GM21367 (cell line): Measurements from ENCODE around the gene IL21R.
"Not testable (repeated sequence)": the region's sequence is repeated elsewhere in the genome, so short reads cannot be mapped to it uniquely, and the experiment has no call there.

Experiments
- ATAC-seq: cut with Tn5 transposase; IDR thresholded peaks from one replicate; pipeline ENCODE4 v1.9.1; 2021; ENCODE audit not compliant: unreplicated experiment

The IL21R gene

DNA sequence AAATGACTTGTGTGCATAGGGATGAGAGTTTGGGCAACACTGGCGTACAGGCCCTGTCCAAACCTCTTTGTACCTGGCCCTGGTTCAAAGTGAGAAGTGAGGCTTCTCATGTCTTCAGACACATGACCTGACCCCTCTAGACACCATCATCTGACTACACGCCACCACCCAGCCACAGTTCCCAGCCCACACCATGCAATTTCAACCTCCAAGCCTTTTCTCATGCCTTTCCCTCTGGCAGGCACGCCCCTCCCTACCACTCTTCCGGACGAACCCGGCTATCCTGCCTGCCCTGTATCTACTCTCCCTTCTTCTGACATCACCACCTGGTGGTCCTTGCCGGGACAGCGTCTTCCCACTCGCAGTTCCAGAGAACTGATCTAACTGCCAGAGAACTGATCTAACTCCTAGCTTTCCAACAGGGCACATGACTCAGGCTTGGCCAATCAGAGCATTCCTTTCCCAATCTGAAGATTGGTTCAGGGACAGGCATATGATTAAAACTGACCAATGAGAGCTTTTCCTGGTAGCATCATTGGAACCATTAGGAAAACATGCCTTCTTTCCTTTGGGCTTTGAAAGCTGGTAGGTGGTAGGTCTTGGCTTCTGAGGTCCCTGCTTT is 27.1 kb upstream of the IL21R start:
- peak; percentile 45 for ATAC-seq

DNA sequence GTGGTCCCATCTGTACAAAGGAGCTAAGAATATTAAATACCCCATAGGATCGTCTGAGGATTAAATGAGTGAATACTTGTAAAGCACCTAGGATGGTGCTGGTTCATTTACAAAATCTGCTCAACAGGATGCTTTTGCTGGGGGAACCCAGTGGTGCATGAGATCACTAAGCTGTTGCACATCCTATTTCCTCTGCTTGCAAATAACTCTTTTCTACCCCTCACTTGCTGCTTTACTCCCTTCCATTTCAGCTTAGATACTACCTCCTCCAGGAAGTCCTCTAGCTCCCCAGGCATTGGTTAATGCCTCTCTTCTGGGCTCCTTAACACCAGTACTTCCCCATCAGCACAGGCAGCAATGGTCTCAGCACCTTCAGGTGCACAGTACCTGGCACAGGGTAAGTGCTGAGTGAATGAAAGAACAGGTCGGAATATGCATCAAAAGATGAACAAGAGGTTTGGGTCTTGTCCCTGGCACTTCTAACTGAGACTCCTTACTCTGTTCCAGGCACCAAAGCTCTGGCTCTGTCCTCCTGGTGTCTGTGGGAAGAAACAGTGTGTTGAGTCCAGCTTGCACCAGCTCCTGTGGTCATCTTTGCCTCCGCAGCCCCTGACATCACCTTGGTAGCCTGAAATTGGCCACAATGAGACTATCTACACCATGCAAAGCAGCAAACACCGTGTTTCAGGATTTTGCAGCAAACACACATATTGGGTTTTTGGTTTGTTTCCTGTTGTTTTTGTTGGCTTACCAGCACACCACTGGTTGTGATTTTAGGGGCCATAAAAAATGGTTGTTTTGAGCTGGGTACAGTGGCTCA is 24.1 kb upstream of the IL21R start:
- ATAC-seq: no peak

DNA sequence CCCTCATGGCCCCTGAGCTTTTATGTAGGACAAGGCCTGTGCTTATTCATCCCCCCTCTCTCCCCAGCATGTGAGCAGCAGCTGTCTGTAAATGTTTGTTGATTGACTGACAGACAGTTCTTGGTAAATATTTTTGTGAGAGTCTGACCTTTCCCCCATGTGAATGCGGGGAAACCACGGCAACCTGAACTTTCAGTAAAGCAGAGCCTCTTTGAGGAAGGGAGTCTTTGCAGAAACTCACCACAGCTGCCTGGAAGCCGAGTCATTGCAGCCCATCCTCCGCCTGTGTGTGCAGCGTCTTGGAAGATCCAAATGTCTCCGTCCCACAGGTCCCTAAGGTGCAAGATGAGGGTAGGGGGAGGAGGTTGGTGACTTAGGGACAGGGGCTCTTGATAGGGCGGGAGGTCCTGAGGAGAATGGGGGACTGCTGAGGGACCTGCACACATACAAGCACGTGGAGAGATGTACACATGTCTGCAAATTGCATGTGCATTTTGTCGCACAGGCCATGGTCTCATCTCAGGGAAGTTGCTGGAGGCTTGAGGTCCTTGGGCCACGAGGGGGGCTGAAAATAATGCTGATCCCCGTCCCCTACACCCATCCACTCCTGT is 23.0 kb upstream of the IL21R start:
- ATAC-seq: no peak

DNA sequence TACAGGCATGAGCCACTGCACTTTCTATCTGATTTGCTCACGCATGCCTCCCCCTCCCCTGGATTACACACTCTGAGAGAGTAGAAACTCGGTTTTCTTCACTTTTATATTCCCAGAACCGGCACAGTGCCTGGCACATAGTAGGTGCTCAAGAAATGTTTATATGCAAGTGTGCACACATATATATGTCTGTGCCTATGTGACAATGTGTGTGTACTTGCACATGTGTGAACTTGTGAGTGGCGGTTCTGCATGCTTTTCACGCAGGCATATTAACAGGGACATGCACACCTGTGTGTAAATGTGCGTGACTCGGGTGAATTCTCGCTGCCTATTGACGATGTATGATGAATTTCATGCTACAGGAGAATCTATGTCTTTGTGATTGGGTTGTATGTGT is 22.1 kb upstream of the IL21R start:
- ATAC-seq: no peak

DNA sequence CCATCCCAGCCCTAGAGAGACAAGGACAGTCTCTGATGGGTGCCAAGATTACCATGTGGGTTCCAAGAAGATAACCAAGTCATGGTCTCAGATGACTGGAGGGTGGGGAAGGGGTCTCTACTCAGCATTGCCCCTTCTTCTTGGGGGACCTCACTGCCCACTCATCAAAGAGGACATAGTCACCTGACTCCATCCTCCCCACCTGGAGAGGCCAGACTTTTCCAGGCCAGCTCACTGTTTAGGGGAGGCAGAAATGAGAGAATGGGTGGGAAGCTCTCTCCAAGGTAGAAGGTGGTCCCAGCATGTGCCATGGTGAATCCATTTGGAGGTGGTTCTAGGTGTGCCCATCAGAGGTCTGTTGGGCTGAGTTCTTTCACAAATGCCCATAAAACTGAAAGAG is 20.7 kb upstream of the IL21R start:
- ATAC-seq: no peak

DNA sequence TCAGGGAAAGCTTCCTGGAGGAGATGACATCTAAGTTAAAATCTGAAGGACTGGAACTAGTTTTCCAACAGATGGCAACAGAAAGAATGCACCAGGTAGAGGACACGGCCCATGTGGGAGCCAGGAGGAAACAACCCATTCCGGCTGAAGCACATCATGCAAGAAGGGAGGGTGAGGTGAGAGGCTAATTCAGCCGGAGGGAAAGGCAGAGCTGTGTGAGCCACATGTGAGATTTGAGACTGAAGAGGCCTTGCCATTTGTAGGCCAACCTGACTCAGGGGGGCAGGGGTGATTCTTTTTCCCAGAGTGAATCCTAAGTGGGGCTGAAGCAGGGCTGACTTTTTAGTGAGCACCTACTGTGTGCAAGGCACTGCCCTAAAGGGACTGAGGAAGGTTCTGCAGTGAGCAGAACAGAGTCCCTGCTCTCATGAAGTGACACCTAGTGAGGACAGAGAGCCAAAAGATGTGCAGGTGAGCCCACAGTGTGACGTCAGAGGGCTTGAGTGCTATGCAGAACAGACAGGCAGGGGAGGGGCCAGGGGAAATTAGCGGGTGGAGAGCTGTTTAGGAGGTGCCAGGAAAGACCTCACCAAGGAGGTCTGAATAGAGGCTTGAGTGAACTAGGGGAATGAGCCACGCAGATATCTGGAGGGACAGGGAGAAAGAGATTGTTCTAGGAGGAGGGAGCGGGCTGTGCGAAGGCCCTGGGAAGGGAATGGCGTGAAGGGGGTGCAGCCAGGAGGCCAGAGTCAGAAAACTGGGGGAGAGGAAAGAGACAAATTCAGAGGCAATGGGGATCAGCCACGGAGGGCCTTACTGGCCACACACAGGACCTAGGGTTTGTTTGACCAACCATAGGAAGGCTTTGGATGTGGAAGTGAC is 19.8 kb upstream of the IL21R start:
- no peak for ATAC-seq

DNA sequence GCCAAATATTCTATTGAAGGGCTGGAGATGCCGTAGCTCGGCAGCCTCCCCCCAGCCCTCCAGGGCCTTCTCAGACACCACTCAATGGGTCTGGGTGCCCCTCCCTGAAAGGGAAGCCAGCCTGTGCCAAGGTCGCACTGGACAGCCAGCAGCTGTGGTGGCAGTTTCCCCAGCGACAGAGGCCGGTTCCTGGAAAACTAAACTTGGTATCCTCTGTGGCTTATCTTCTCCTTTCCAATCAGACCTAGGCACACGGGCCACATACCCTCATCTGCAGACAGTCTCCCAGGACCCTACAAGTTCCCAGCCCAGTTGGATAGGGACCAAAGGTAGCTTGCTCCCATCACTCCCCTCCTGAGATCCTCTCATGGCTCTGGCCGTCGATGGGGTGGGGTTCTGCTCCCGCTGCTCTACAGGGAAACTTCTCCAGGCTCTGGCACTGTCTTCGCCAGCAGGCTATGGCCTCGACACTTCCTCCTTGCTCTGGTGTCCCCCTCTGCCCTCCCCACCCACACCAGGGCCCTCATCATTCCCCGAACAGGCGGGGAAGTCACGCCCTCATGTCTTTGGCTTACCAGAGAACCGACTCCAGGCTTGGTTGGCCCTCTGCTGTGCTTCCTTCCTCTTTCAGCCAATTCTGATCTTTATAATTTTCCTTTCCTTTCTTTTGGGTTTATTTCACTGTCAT is 18.3 kb upstream of the IL21R start:
- ATAC-seq: no peak

DNA sequence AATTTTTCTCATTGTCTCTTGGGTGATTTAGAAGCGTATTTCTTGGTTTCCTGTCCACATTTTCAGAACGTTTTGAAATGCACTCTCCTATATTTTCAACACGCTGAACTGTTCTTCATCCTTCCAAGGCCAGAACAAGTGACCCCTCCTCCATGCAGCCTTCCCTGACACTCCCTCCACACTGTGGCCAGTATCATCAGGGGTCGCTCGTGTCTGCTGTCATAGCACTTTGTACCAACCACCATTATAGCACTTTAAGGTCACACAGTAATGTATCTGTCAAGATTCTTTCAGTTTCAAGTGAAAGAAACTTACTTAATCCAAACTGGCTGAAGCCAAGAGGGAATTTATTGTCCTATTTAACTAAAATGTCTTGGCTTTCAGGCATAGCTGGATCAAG is 17.5 kb upstream of the IL21R start:
- no peak for ATAC-seq

DNA sequence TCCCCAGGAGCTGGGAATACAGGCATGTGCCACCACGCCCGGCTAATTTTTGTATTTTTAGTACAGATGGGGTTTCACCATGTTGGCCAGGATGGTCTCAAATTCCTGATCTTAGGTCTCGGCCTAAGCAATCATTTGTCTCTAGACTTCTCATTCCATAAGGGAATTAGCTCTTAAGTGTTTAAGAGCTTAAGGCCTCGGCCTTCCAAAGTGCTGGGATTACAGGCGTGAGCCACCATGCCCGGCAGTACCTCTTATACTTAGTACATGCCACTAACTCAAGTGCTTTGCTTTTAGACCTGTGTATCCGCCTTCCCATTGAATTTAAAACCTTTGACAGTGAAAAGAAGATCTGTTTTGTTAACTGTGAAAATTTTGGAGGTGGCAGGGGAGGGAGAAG is 16.6 kb upstream of the IL21R start:
- no peak for ATAC-seq

DNA sequence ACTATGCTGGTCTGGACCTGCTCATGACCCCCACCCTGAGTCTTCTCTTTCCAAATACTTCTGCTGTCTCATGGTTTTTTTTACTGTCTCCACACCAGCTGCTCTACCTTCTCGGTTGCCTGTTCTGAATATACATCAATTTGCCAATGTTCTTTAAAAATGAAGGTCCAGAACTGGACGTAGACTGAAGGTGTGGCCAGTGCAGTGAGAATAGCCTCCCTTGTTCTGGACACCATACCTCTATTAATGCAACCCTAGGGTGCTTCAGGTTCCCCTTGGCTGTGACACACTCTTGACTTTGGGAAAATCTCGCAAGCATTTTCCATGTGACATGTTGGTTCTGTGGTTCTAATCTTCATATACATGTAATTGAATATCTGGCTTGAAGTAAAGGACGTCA is 15.3 kb upstream of the IL21R start:
- no peak for ATAC-seq

DNA sequence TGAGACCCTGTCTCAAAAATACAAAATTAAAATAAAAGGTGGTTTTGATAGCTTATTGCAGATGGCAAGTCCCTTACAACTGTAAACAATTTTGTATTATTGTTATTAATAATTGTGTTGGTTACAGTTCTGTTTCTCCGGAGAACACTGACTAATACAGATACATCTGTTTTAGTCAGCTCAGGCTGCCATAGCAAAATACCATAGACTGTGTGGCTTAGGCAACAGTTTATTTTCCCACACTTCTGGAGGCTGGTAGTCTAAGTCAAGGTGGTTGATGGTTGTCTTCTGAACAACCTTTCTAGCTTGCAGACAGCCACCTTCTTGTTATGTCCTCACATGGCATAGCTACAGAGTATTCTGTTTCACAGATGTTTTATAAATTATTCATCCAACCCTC is 14.2 kb upstream of the IL21R start:
- no peak for ATAC-seq

DNA sequence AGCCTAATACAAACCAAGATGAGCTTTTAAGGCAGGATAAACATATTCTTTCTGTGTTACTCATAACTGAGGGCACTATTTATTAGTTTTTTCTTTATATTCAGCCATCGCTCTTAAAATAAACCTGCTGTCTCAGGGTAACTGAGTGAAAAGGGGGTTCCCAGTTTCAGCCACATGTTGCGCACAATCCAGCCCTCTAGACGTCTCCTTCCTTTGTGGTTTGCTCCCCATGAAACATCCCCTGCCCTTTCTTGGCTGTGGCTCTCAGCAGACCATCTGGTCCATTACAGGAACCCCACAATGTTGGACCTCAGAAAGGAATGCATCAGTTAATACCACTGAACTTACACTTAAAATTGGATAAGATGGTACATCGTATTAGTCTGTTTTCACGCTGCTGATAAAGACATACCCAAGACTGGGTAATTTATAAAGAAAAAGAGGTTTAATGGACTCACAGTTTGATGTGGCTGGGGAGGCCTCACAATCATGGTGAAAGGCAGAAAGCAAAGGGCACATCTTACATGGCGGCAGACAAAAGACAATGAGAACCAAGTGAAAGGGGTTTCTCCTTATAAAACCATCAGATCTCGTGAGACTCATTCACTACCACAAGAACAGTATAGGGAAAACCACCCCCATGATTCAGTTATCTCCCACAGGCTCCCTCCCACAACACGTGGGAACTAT is 12.6 kb upstream of the IL21R start:
- ATAC-seq: no peak

DNA sequence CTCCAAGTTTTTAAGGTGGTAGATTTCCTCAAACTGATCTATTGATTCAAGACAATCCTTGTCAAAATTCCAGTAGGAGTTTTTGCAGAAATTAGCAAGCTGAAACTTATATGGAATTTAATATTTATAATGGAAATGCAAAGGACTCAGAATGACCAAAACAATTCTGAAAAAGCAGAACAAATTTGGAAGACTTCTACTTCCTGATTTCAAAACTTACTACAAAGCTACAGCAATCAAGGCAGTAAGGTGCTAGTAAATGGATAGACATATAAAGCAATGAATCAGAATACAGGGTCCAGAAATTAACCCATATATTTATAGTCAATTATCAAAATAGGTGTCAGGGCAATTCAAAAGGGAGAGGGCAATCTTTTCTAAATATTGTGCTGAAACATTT is 11.8 kb upstream of the IL21R start:
- ATAC-seq: no peak

DNA sequence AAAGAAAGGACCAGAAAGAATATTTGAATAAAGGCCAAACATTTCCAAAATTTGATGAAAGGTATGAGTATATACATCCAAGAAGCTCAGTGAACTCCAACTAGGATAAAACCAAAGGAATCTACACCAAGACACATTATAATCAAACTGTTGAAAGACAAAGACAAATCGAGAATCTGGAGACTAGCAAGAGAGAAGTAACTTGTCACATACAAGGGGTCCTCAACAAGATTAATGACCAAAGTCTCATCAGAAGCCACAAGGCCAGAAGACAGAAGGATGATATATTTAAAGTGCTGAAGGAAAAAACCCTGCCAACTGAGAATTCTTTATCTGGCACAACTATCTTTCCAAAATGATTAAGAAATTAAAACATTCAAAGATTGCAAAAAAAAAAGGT is 9.3 kb upstream of the IL21R start:
- no peak for ATAC-seq

DNA sequence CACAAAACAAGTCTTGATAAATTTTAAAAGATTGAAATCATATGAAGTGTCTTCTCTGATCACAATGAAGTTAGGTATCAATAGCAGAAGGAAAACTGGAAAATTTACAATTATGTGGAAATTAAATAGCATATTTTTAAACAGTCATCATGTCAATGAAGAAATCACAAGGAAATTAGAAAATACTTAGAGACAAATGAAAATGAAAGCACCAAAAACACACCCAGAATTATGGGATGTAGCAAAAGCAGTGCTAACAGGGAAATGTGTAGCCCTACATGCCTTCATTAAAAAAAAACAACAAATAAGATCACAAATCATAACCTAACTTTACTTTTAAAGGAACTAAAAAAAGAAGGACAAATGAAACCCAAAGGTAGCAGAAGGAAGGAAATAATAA is 7.5 kb upstream of the IL21R start:
- no peak for ATAC-seq

DNA sequence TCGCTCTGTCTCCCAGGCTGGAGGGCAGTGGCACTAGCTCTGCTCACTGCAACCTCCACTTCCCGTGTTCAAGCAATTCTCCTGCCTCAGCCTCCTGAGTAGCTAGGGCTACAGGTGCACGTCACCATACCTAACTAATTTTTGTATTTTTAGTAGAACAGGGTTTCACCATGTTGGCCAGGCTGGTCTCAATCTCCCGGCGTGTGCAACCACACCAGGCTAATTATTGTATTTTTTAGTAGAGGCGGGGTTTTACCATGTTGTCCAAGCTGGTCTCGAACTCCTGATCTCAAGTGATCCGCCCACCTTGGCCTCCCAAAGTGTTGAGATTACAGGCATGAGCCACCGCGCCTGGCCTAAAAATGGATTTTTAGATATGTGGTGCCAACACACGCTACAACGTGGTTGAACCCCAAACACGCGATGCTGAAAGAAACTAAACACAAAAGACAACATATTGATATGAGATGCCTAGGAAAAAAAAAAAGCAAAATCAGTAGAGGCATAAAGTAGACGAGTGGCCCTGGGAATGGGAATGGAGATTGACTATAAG is 3.6 kb upstream of the IL21R start:
- not testable (repeated sequence) for ATAC-seq

DNA sequence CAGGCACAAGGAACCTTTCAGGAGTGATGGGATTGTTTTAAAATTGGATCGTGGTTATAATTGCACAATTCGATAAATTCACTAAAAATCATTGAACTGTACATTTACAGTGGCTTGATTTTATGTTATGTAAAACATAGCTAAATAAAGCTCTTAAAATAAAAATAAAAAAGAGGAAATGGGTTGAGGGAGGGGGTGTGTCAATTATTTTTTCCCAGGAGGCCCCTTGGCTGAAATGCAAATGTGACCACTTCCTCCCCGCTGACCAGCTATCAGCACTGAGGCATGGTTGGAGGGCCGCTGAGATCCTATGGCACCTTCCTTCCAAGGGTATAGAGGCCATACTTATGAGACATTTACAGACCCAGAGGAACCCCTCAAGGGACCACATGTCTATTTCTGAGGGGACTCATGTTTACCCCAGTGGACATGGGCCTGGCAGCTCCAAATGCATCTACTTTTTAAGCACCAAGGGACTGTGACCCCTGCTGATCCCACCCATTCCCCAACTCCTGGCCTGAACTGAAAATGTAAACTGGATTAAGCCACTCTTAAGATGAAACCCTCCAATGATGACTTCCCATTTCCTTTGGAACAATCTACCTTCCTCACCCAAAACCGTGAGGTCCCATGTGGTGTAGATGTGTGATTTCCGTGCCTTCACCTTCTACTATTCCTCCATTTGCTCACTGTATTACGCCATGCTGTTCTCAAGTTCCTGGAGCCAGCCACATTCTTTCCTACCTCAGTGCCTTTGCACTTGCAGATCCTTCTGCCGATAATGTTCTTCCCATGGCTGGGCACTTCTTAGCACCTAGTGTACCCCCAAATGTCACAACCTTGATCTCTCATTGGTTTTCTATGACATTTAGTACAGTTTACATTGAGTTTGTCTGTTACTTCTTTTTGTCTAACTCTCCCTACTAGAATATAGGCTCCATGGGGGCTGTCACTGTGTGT is 2.8 kb upstream of the IL21R start:
- no peak for ATAC-seq

DNA sequence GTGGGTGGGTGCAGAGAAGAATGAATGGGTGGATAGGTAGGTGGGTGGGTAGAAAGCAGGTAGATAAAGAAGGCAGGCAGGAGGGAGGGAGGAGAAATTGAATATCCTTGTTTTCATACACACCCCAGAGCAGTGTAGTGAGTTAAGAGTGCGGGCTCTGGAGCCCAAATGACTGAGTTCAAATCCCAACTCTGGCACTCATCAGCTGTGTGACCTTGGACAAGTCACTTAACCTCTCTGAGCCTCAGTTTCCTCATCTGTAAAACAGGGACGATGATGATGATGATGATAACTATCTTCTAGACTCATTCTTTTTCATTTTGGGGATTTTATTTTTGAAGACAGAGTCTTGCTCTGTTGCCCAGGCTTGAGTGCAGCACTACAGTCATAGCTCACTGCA is 2.0 kb upstream of the IL21R start:
- ATAC-seq: no peak
